ENCODE data around the gene WIZ. TPM values are rescaled to one million over a fixed set of nuclear protein-coding genes. Genes with fewer than 3 reads are reported as not detected.

Gene WIZ
- total RNA-seq, 2 donors from 2014 or later, result 55.9 to 93.3 TPM

- H3K27me3 ChIP-seq (replicated peaks; ENCODE audit: insufficient read depth), result no peaks in the 10 kb centered on the region
- DNase-seq (ENCODE audit: low spot score), result no peak
- peaks cover 14 to 32% of the 10 kb centered on the region in 2 donors for H3K36me3 ChIP-seq
- WGBS, result 91% methylated on average over 5 of the region's 5 CpGs
- no peaks in the 10 kb centered on the region for H3K4me1 ChIP-seq (replicated peaks)
- intact Hi-C loops (cut with DNase I), result no loop called here
- no peak overlapping the region for H3K4me3 ChIP-seq
- no peak overlapping the region for H3K27ac ChIP-seq
- H3K9me3 ChIP-seq, result no peaks in the 10 kb centered on the region
- TF ChIP-seq CTCF (IDR thresholded peaks at IDR 0.05) (no peak), POLR2A (IDR thresholded peaks at IDR 0.05) (no peak), POLR2AphosphoS5 (IDR thresholded peaks at IDR 0.05) (no peak)
Measured at GRCh38 chr19:15394426-15394825, 55.3 kb downstream of the WIZ start.

GRCh38 chr19:15393963-15394362 lies 55.8 kb downstream of the WIZ start:
- Histone ChIP-seq H3K27me3 (replicated peaks; ENCODE audit: insufficient read depth) (no peaks in the 10 kb centered on the region), H3K4me1 (replicated peaks) (no peaks in the 10 kb centered on the region), H3K36me3 (peaks cover 9 to 27% of the 10 kb centered on the region in 2 donors), H3K4me3 (no peak overlapping the region), H3K9me3 (no peaks in the 10 kb centered on the region), H3K27ac (no peak overlapping the region)
- intact Hi-C loops (cut with DNase I), result no loop called here
- TF ChIP-seq POLR2A (IDR thresholded peaks at IDR 0.05) (no peak), CTCF (IDR thresholded peaks at IDR 0.05) (no peak), POLR2AphosphoS5 (IDR thresholded peaks at IDR 0.05) (no peak)
- no peak for DNase-seq (ENCODE audit: low spot score)

GRCh38 chr19:15390814-15391213 lies 58.9 kb downstream of the WIZ start:
- TF ChIP-seq CTCF (IDR thresholded peaks at IDR 0.05) (no peak), POLR2A (IDR thresholded peaks at IDR 0.05) (no peak), POLR2AphosphoS5 (IDR thresholded peaks at IDR 0.05) (no peak)
- Histone ChIP-seq H3K4me1 (replicated peaks) (no peaks in the 10 kb centered on the region), H3K9me3 (no peaks in the 10 kb centered on the region), H3K27ac (no peak overlapping the region), H3K36me3 (peaks cover 0 to 4% of the 10 kb centered on the region in 2 donors), H3K4me3 (no peak overlapping the region), H3K27me3 (replicated peaks; ENCODE audit: insufficient read depth) (no peaks in the 10 kb centered on the region)
- no peak for DNase-seq (ENCODE audit: low spot score)
- 83% methylated on average over 2 of the region's 2 CpGs for WGBS
- intact Hi-C loops (cut with DNase I), result no loop called here

GRCh38 chr19:15381864-15382263 lies 67.9 kb downstream of the WIZ start:
- no peak for DNase-seq (ENCODE audit: low spot score)
- 82% methylated on average over 6 of the region's 6 CpGs for WGBS
- H3K4me1 ChIP-seq (replicated peaks), result peaks cover 15% of the 10 kb centered on the region
- no peak overlapping the region for H3K4me3 ChIP-seq
- no peaks in the 10 kb centered on the region for H3K27me3 ChIP-seq (replicated peaks; ENCODE audit: insufficient read depth)
- H3K9me3 ChIP-seq, result no peaks in the 10 kb centered on the region
- H3K27ac ChIP-seq, result no peak overlapping the region
- no peaks in the 10 kb centered on the region for H3K36me3 ChIP-seq
- intact Hi-C loops (cut with DNase I), result loop anchor here (5.0 kb wide), 1 partner anchor 35 kb away; the partner anchor contains the start of gene AKAP8L
- TF ChIP-seq POLR2AphosphoS5 (IDR thresholded peaks at IDR 0.05), result no peak
- TF ChIP-seq CTCF (IDR thresholded peaks at IDR 0.05), result no peak
- no peak for TF ChIP-seq POLR2A (IDR thresholded peaks at IDR 0.05)

- WGBS, result 43% methylated on average over 2 of the region's 2 CpGs
- no peaks in the 10 kb centered on the region for H3K36me3 ChIP-seq
- no peak overlapping the region for H3K4me3 ChIP-seq
- no peaks in the 10 kb centered on the region for H3K9me3 ChIP-seq
- peak overlapping the region in 1 of 2 donors; percentile 96 for H3K27ac ChIP-seq
- intact Hi-C loops (cut with DNase I), result loop anchor here (5.0 kb wide), 1 partner anchor 36 kb away; the partner anchor contains the start of gene AKAP8L
- no peaks in the 10 kb centered on the region for H3K27me3 ChIP-seq (replicated peaks; ENCODE audit: insufficient read depth)
- TF ChIP-seq CTCF (IDR thresholded peaks at IDR 0.05) (no peak), POLR2A (IDR thresholded peaks at IDR 0.05) (no peak), POLR2AphosphoS5 (IDR thresholded peaks at IDR 0.05) (no peak)
- H3K4me1 ChIP-seq (replicated peaks), result peaks cover 17% of the 10 kb centered on the region
- DNase-seq (ENCODE audit: low spot score), result no peak
Measured at GRCh38 chr19:15381429-15381828, 68.3 kb downstream of the WIZ start.

Data from prostate gland (tissue), 2 donors.